ENCODE results near the gene PGA3. TPM values are rescaled to one million over a fixed set of nuclear protein-coding genes. Genes with fewer than 3 reads are reported as not detected.

The PGA3 gene
- polyA plus RNA-seq, 3 donors = 1.4 to 4.1 (median 1.9) TPM

GRCh38 chr11:61162092-61162941, 41.0 kb upstream of the PGA3 start:
- peaks cover 0 to 8% of the 10 kb centered on the region in 2 donors for H3K36me3 ChIP-seq (replicated peaks in 1 of 2; ENCODE audit: control insufficient read depth in 1 of 2, insufficient read depth in 2 of 2, low read length in 2 of 2)
- H3K79me2 ChIP-seq (ENCODE audit: insufficient read depth, low read length) = peaks cover 40% of the 10 kb centered on the region
- H3K4me2 ChIP-seq (replicated peaks; ENCODE audit: extremely low read depth, low read length, poor library complexity, severe bottlenecking) = peak overlapping the region; percentile 78
- intact Hi-C loops (cut with micrococcal nuclease) = loop anchor here (5.0 to 10.0 kb wide), 4 partner anchors 98 to 262 kb away; partner anchors contain the start of genes CPSF7 (in 1 of the 2) and SLC15A3 (in 1 of the 2)
- peak overlapping the region; percentile 48 to 76 (median 68) for H3K4me3 ChIP-seq (replicated peaks in 1 of 3; ENCODE audit: low read depth in 2 of 3, low read length in 3 of 3)
- Mint-ChIP-seq H3K27me3 (ENCODE audit: low read depth in 3 of 3) (peaks cover 0 to 10% (median 0%) of the 10 kb centered on the region in 3 donors), H3K27ac (peak overlapping the region; percentile 99 to 100 (median 100)), H3K36me3 (peaks cover 16 to 20% of the 10 kb centered on the region in 2 donors), H3K9me3 (peaks cover 0 to 8% (median 5%) of the 10 kb centered on the region in 7 donors), H3K4me3 (peak overlapping the region; percentile 76 to 85), H3K4me1 (peaks cover 79% of the 10 kb centered on the region)
- peaks cover 19% of the 10 kb centered on the region for H4K20me1 ChIP-seq (ENCODE audit: insufficient read depth, low read length)
- H3K27me3 ChIP-seq (ENCODE audit: control insufficient read depth in 2 of 2, insufficient read depth in 2 of 2, low read length in 2 of 2) = no peaks in the 10 kb centered on the region
- H2AFZ ChIP-seq (ENCODE audit: insufficient read depth, low read depth, low read length, poor library complexity, severe bottlenecking) = no peak overlapping the region
- H3K4me1 ChIP-seq (ENCODE audit: control insufficient read depth in 1 of 2, insufficient read depth in 2 of 2, low read length in 2 of 2) = peaks cover 66 to 74% of the 10 kb centered on the region in 2 donors
- DNase-seq = peak; percentile 96 to 99 (median 98)
- H3K9me3 ChIP-seq (replicated peaks in 1 of 2; ENCODE audit: control insufficient read depth in 1 of 2, insufficient read depth in 1 of 2, low read length in 2 of 2) = no peaks in the 10 kb centered on the region
- no peak for TF ChIP-seq CTCF (IDR thresholded peaks at IDR 0.05)
- H3K9ac ChIP-seq (ENCODE audit: insufficient read depth, low read length, poor library complexity, severe bottlenecking) = peak overlapping the region; percentile 92
- WGBS (ENCODE audit: insufficient coverage) = 0% methylated on average over 3 of the region's 8 CpGs
- H3K27ac ChIP-seq (ENCODE audit: low read depth in 1 of 2, low read length in 2 of 2) = peak overlapping the region; percentile 93 to 100

GRCh38 chr11:61163021-61163420, 40.3 kb upstream of the PGA3 start:
- WGBS (ENCODE audit: insufficient coverage) = 83% methylated on average over 2 of the region's 4 CpGs
- H3K27me3 Mint-ChIP-seq (ENCODE audit: low read depth in 3 of 3) = peaks cover 0 to 10% (median 0%) of the 10 kb centered on the region in 3 donors
- no peak overlapping the region for H3K4me2 ChIP-seq (replicated peaks; ENCODE audit: extremely low read depth, low read length, poor library complexity, severe bottlenecking)
- H3K79me2 ChIP-seq (ENCODE audit: insufficient read depth, low read length) = peaks cover 33% of the 10 kb centered on the region
- H3K4me3 ChIP-seq (replicated peaks in 1 of 3; ENCODE audit: low read depth in 2 of 3, low read length in 3 of 3) = no peak overlapping the region
- peaks cover 9 to 13% of the 10 kb centered on the region in 2 donors for H3K36me3 Mint-ChIP-seq
- H3K36me3 ChIP-seq (replicated peaks in 1 of 2; ENCODE audit: control insufficient read depth in 1 of 2, insufficient read depth in 2 of 2, low read length in 2 of 2) = peaks cover 0 to 1% of the 10 kb centered on the region in 2 donors
- peaks cover 0 to 8% (median 5%) of the 10 kb centered on the region in 7 donors for H3K9me3 Mint-ChIP-seq
- no peak for TF ChIP-seq CTCF (IDR thresholded peaks at IDR 0.05)
- H3K4me1 Mint-ChIP-seq = peaks cover 80% of the 10 kb centered on the region
- no peak overlapping the region for H3K4me3 Mint-ChIP-seq
- H3K9ac ChIP-seq (ENCODE audit: insufficient read depth, low read length, poor library complexity, severe bottlenecking) = peak overlapping the region; percentile 92
- H3K9me3 ChIP-seq (replicated peaks in 1 of 2; ENCODE audit: control insufficient read depth in 1 of 2, insufficient read depth in 1 of 2, low read length in 2 of 2) = no peaks in the 10 kb centered on the region
- H2AFZ ChIP-seq (ENCODE audit: insufficient read depth, low read depth, low read length, poor library complexity, severe bottlenecking) = no peak overlapping the region
- H4K20me1 ChIP-seq (ENCODE audit: insufficient read depth, low read length) = peaks cover 12% of the 10 kb centered on the region
- peak in 1 of 3 donors; percentile 24 for DNase-seq
- H3K27ac Mint-ChIP-seq = peak overlapping the region; percentile 99 to 100 (median 100)
- peak overlapping the region; percentile 93 to 100 for H3K27ac ChIP-seq (ENCODE audit: low read depth in 1 of 2, low read length in 2 of 2)
- intact Hi-C loops (cut with micrococcal nuclease) = loop anchor here (5.0 to 10.0 kb wide), 4 partner anchors 98 to 262 kb away; partner anchors contain the start of genes CPSF7 (in 1 of the 2) and SLC15A3 (in 1 of the 2)
- H3K4me1 ChIP-seq (ENCODE audit: control insufficient read depth in 1 of 2, insufficient read depth in 2 of 2, low read length in 2 of 2) = peaks cover 73 to 76% of the 10 kb centered on the region in 2 donors
- H3K27me3 ChIP-seq (ENCODE audit: control insufficient read depth in 2 of 2, insufficient read depth in 2 of 2, low read length in 2 of 2) = no peaks in the 10 kb centered on the region

Data from CD14-positive monocyte (primary cell).